ENCODE results near the gene NUDCD3.

The NUDCD3 gene

DNA sequence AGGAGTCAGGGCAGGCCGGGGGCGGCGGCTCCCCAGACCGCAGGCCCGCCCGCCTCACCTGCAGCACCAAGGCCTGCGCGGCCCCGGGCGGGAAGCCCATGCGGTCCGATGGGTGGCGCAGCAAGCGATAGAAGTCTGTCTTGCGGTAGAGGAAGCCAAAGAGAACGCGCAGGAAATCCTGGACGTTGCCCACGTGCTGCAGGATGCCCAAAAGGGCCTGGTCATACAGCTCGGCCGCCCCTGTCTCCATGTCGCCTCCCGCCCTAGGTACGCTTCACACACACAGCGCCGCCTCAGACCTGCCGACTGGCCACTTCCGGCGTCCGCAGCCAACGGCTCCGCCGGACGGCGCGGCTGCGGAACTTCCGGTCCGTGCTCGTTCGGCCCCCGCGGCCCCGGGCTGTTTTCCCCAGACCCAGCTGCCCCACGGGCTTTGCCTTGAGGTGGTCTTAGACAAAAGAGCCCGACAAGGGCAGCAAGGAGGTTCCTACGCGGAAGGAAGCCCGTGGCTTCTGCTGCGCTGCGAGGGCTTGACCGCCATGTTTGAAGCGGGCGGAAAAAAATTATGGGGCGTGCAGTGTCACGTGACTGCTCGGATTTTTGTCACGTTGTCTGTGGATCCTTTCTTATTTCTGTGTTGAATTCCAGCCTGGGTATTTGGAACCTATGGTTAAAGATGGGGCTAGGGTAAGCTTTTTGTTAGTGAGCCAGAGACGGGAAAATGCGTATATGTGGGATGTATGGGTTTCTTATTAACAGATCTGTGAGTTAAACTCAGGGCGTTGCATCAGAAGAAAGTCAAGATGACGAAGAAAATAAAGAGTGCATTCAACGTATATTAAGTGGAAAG, at the start of gene NUDCD3:
NUDCD3 (minus strand) TSS at position 308 of the 850 bp plus-strand sequence; CDS start at position 250, 58 bp downstream.
- peak; percentile 83 for DNase-seq

DNA sequence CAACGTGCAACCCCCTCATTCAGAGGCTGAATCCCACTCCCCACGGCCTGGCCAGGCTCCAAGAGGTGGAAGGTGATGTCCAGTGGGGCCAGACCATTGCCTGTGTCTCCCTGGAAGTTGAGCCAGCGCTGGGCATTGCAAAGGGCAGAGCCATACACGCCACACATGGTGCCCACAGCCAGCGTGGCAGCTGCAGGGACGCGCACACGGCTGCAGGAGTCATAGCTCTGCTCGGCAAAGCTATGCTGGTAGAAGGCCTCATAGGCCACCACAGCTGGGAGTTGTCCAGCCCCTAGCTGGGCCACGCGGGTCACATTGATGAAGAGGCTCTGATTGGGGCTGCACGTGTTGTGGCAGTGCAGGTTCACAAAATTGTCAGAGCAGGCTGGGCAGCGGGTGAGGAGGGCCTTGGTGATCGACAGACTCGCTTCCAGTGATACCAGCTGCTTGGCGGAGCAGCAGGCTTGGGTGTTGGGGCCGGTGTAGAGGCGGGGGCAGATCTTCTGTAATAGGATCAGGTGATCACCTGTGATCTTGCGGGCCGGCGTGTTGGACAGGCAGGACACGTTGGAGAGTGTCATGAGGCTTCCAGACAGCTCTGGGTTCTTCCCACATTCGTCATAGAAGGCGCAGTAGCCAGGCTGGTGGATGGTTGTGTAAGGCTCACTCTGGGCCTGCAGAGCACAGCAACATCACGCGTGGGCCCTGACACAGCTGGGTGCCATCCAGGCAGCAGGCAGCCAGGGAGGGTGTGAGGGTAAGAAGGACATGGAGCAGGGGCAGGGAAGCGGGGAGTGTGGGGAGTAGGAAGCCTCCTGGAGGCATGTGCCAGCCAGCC, 49.4 kb upstream of the NUDCD3 start:
- DNase-seq, result no peak

DNA sequence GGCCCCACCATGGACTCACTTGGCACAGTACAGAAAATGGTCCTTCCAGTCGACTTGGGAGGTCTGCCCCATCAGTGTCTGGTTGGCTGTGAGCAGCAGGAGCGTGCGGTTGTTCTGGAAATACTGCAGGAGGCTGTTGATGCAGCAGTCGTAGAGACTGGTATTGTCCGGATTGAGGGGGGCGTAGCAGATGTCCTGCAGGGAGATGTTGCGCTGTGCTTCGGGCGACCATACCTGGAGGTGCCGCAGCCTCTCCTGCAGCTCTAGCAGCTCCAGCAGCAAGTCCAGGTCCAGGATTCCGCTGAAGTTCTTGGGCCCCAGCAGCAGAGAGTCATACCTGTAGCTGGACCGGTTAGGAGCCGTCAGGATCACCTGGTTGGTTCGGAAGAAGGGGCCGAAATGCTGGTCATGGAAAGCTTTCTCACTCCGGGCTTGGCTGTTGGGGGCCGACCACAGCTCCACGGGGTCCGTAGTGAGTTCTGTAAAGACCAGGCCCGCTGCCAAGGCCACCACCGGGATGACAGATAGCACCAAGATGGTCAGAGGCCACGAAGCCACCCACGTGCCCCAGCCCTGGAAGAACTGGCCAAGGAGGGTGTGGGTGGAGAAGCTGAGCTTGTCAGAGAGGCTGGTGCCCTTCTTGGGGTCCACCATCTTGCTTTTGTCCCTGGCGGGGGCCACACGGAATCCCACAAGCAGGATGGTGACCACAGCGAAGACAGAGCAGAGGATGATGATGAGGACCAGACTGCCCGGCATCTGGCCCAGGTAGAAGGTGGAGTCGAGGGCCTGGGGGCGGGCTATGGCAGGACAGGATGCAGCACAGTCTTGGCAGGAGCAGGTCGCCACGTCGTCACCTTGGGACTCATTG, 48.6 kb upstream of the NUDCD3 start:
- DNase-seq, result no peak

- no peak for DNase-seq
These were observed 47.8 kb upstream of the NUDCD3 start for GRCh38 chr7:44538093-44538797.

- DNase-seq, result no peak
These were observed 47.0 kb upstream of the NUDCD3 start for GRCh38 chr7:44537442-44537841.

- no peak for DNase-seq
These were observed 45.6 kb upstream of the NUDCD3 start for GRCh38 chr7:44536090-44536489.

GRCh38 chr7:44535348-44536064, 45.0 kb upstream of the NUDCD3 start:
- DNase-seq, result no peak

- peak; percentile 51 for DNase-seq
These were observed 44.0 kb upstream of the NUDCD3 start for GRCh38 chr7:44534501-44534900.

GRCh38 chr7:44534087-44534486, 43.6 kb upstream of the NUDCD3 start:
- DNase-seq, result no peak

DNA sequence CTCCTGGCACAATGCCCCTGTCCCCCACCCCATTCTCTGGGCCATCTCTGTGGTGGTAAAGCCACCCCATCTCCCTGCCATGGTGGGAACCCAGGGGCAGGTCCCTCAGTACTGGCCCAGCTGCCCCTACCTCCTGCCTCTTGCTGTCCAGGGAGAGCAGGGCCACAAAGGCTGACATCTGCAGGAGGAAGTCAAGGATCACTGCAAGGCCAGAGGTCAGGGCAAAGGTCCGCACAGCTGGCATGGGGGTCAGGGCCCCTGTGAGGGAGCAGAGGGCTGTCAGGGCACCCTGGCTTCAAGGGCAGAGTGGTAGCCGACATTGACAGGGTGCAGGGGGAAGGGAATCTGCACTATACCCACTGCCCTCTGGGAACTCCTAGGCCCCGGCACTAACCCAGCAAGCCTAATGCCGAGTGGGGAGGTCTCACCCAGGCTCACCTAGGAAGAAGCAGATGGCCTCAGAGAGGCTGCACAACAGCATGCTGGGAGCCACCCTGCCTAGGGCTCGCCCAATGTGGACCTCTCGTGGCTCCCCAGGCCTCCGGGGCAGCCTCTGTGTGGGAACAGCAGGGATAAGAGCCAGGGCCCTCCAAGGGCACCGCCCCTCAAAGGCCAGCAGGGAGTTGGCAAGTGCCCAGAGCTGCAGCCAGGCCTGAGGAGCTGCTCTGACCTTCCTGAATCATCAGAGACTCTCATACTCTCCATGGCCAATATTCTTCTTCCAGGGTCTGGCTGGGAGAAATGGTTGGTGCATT, 43.0 kb upstream of the NUDCD3 start:
- DNase-seq, result no peak

DNA sequence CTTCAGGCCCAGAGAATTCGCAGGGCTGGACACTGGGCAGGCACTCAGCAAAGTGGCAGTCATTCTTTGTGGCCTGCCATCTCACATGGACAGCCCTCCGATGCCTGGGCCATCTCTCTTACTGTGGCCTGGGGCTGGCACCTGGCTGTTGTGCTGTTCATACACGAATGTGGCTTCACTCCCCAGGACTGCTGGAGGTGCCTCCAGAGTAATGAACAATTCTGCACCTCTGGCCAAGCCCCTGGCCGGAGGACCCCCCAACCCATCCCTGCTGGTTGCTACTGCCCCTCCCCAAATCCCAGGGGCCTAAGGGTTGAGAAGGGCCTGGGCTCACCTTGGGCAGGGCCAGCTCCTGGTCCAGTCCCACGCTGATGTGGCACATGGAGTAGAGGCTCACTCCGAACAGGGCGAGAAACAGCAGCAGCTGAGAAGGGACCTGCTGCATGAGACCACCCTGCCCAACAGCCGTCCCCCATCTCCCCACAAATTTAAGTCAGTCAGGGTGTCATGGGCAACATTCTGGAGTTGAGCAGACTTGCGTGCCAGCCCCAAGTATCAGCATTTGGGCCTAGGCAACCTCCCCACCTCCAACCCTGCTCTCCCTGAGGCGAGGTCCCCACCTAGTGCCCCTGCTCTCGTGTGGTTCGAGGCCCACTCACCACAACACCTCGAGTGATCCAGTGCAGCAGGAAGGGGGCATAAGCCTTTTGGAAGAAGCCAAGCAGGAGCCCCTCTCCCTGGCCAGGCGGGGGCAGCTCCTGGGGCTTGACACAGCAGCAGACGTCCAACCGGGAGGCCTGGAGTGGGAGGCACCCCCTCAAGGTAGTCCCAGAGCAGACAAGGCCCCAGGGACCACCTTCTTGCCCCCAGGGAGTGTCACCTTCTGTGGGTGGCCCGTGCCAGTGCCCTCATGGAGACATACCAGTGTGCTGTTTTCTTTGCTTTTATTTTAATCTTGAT, 41.2 kb upstream of the NUDCD3 start:
- no peak for DNase-seq

DNA sequence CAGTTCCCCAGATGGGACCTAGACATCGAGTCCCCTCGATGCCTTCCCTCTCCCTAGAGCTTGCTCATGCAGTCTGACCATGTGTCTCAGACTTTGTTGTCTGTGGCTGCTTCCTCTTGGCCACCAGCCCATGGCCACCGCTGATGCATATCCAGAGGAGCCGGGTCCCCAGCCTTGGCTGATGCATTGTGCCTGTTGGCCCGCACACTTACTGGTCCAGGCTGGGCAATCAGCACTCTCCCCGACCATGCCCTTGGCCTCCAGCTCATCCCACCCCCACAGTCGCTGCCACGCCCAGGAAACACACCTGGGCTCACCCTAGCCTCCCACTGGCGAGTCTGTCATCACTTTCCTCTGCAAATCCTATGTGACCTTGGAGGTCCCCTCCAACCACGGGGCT, 40.5 kb upstream of the NUDCD3 start:
- DNase-seq, result no peak

DNA sequence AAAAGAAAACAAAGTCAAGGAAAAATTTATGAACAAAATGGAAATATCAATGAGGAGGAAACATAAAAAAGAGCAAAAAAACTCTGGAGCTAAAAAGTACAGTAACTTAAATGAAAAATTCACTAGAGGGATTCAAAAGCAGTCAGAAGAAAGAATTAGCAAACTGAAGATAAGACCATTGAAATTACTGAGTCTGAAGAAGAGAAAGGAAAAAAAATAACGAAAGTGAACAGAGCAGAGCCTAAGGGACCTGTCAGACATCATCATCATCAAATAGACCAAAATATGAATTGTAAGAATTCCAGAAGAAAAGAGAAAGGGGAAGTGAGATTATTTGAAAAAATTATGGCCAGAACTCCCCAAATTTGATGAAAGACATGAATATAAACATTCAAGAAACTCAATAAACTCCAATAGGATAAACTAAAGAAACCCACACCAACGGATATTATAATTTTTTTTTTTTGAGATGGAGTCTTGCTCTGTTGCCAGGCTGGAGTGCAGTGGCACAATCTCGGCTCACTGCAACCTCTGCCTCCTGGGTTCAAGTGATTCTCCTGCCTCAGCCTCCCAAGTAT, 34.4 kb upstream of the NUDCD3 start:
- no peak for DNase-seq

DNA sequence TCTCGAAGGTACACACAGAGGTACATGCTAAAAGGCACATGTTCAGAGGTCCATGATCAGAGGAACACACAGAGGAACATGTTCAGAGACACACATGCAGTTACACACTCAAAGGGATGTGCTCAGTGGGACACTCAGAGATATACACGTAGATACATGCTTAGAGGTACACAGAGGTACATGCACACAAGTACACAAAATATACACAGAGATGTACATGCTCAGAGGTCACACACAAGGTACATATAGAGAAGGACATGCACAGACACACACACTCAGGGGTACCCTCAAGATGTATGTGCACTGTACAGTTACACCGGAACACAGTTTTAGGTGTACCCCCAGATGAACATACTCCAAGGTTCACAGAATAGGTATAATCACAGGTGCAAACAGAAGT, 31.9 kb upstream of the NUDCD3 start:
- no peak for DNase-seq

GRCh38 chr7:44521347-44522095, 31.1 kb upstream of the NUDCD3 start:
- no peak for DNase-seq

- DNase-seq, result no peak
These were observed 30.1 kb upstream of the NUDCD3 start for GRCh38 chr7:44520574-44520973.

GRCh38 chr7:44519546-44519945, 29.1 kb upstream of the NUDCD3 start:
- no peak for DNase-seq

DNA sequence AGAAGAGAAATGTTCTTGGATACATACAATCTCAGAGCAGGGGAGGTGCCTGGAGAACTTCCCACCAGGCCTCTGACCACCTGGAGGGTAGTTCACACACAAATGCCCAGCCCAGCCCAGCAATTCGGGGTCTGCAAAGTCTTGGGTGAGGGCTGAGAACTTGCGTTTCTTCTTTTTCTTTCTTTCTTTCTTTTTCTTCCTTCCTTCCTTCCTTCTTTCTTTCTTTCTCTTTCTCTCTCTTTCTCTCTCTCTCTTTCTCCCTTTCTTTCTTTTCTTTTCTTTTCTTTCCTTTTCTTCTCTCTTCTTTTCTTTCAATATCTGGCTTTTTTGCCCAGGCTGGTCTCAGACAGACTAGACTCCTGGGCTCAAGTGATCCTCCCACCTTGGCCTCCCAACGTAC, 28.3 kb upstream of the NUDCD3 start:
- no peak for DNase-seq

DNA sequence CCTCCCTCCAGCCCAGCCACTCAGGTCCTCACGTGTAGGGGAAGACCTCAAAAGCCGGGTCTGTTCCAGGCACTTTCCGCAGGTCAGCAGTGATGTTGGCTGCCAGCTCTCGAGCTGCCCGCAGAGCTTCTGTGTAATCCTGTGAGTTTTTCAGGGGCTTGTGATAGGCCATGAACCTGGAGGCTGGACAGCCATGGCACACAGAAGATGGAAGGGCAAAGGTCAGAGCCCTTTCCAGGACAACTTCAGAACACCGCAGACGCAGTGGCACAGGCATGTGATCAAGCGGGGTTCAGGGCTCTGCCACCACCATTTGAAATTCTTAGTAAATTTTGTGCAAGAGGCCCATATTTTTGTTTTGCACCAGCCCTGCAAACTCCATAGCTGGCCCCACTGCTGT, 26.7 kb upstream of the NUDCD3 start:
- DNase-seq, result no peak
